ENCODE results near the gene TUBB2B. TPM values are rescaled to one million over a fixed set of nuclear protein-coding genes. Genes with fewer than 3 reads are reported as not detected.

Gene TUBB2B
- polyA plus RNA-seq, 1 donor from 2014 or later = 3,172 TPM

GRCh38 chr6:3235486-3235885 is 8.0 kb upstream of the TUBB2B start:
- Histone ChIP-seq H3F3A (ENCODE audit: insufficient read depth, low read length, poor library complexity, severe bottlenecking) (peaks cover 12% of the 10 kb centered on the region), H2AFZ (ENCODE audit: low read depth, low read length) (no peak overlapping the region), H3K36me3 (ENCODE audit: insufficient read depth, low read length) (peaks cover 7% of the 10 kb centered on the region), H3K27ac (ENCODE audit: low read length) (no peak overlapping the region), H3K79me2 (replicated peaks; ENCODE audit: insufficient read depth, low read length) (peaks cover 71% of the 10 kb centered on the region), H3K4me3 (ENCODE audit: low read length) (no peak overlapping the region), H4K20me1 (ENCODE audit: insufficient read depth) (no peaks in the 10 kb centered on the region), H3K9me3 (ENCODE audit: low read length) (no peaks in the 10 kb centered on the region), H3K9ac (ENCODE audit: low read length) (no peak overlapping the region), H3K4me2 (ENCODE audit: low read length) (no peak overlapping the region), H3K9me2 (ENCODE audit: insufficient read depth, low read length) (no peaks in the 10 kb centered on the region), H3K27me3 (ENCODE audit: insufficient read depth, low read depth, low read length) (no peaks in the 10 kb centered on the region)
- TF ChIP-seq REST (IDR thresholded peaks at IDR 0.05; ENCODE audit: borderline replicate concordance) (no peak), SMC3 (conservative IDR thresholded peaks at IDR 0.05; ENCODE audit: poor library complexity) (no peak), CTCF (IDR thresholded peaks at IDR 0.05; ENCODE audit: poor library complexity, severe bottlenecking) (no peak), EZH2 (IDR thresholded peaks at IDR 0.05; ENCODE audit: borderline replicate concordance, insufficient read depth, low read length, poor library complexity, severe bottlenecking) (no peak), POLR2AphosphoS5 (IDR thresholded peaks at IDR 0.05) (no peak), EP300 (conservative IDR thresholded peaks at IDR 0.05; ENCODE audit: poor library complexity, severe bottlenecking) (no peak), RAD21 (conservative IDR thresholded peaks at IDR 0.05) (no peak), MXI1 (conservative IDR thresholded peaks at IDR 0.05; ENCODE audit: poor library complexity, severe bottlenecking) (no peak), TAF1 (IDR thresholded peaks at IDR 0.05; ENCODE audit: low read depth) (no peak)

GRCh38 chr6:3233904-3234303 is 6.5 kb upstream of the TUBB2B start:
- H3K9me2 ChIP-seq (ENCODE audit: insufficient read depth, low read length) = no peaks in the 10 kb centered on the region

More at GRCh38 chr6:3233904-3234303, 6.5 kb upstream of the TUBB2B start:
- H3K27ac ChIP-seq (ENCODE audit: low read length) = peak overlapping the region; percentile 100
- no peak overlapping the region for H2AFZ ChIP-seq (ENCODE audit: low read depth, low read length)
- no peaks in the 10 kb centered on the region for H3K36me3 ChIP-seq (ENCODE audit: insufficient read depth, low read length)
- H3K4me3 ChIP-seq (ENCODE audit: low read length) = peak overlapping the region; percentile 82
- H3K4me2 ChIP-seq (ENCODE audit: low read length) = peak overlapping the region; percentile 100
- no peaks in the 10 kb centered on the region for H4K20me1 ChIP-seq (ENCODE audit: insufficient read depth)
- peaks cover 12% of the 10 kb centered on the region for H3F3A ChIP-seq (ENCODE audit: insufficient read depth, low read length, poor library complexity, severe bottlenecking)
- TF ChIP-seq RAD21 (conservative IDR thresholded peaks at IDR 0.05) = no peak
- no peak for TF ChIP-seq EP300 (conservative IDR thresholded peaks at IDR 0.05; ENCODE audit: poor library complexity, severe bottlenecking)
- peaks cover 85% of the 10 kb centered on the region for H3K79me2 ChIP-seq (replicated peaks; ENCODE audit: insufficient read depth, low read length)
- H3K9ac ChIP-seq (ENCODE audit: low read length) = peak overlapping the region; percentile 100
- no peaks in the 10 kb centered on the region for H3K9me3 ChIP-seq (ENCODE audit: low read length)
- no peaks in the 10 kb centered on the region for H3K27me3 ChIP-seq (ENCODE audit: insufficient read depth, low read depth, low read length)
